Activated T-helper 1 cell treated with anti-CD3 and anti-CD28 coated beads, Interleukin-12 subunit alpha, Interleukin-12 subunit beta, Interleukin-2, Interleukin-4 antibody, amounts not matched to agents 30 ng/mL and 10 ng/mL and 1 ng/mL, durations not matched to agents 14 hours and 24 hours and 36 hours (primary cell): ENCODE measurements around the gene PPP3CA. TPM values are rescaled to one million over a fixed set of nuclear protein-coding genes. Genes with fewer than 3 reads are reported as not detected.
"Not testable (repeated sequence)": the region's sequence is repeated elsewhere in the genome, so short reads cannot be mapped to it uniquely, and the experiment has no call there.

ENCODE experiments used
- DNase-seq: peaks from one replicate; pipeline ENCODE4 v3.0.0; 2021; ENCODE audit warnings: low spot score
- H3K27ac Mint-ChIP-seq: one replicate; pipeline ENCODE4 v1.8.0; 2021; ENCODE audit warnings: mild to moderate bottlenecking, mixed read lengths
- H3K27me3 Mint-ChIP-seq: one replicate; pipeline ENCODE4 v1.8.0; 2022; ENCODE audit warnings: mild to moderate bottlenecking, moderate library complexity, mixed read lengths; ENCODE audit not compliant: insufficient read depth
- H3K36me3 Mint-ChIP-seq: one replicate; pipeline ENCODE4 v1.8.0; 2021; ENCODE audit warnings: low read depth, mixed read lengths
- H3K4me1 Mint-ChIP-seq: one replicate; pipeline ENCODE4 v1.8.0; 2021; ENCODE audit warnings: low read depth, mixed read lengths
- H3K4me3 Mint-ChIP-seq: one replicate; pipeline ENCODE4 v1.8.0; 2021; ENCODE audit warnings: mild to moderate bottlenecking, moderate library complexity, mixed read lengths
- H3K9me3 Mint-ChIP-seq: one replicate; pipeline ENCODE4 v1.8.0; 2021; ENCODE audit warnings: mixed read lengths
- intact Hi-C: fragments of 100-400 bp; cut with micrococcal nuclease; formaldehyde crosslinking; loops from one replicate; pipeline ENCODE4 v1.15.1; 2024
- total RNA-seq: library from RNA; stranded (reverse); gene quantifications from 2 replicates; pipeline ENCODE4 v1.2.3, GENCODE V29; 2022

The PPP3CA gene
- total RNA-seq, 1 donor from 2014 or later: 11.3 TPM

DNA sequence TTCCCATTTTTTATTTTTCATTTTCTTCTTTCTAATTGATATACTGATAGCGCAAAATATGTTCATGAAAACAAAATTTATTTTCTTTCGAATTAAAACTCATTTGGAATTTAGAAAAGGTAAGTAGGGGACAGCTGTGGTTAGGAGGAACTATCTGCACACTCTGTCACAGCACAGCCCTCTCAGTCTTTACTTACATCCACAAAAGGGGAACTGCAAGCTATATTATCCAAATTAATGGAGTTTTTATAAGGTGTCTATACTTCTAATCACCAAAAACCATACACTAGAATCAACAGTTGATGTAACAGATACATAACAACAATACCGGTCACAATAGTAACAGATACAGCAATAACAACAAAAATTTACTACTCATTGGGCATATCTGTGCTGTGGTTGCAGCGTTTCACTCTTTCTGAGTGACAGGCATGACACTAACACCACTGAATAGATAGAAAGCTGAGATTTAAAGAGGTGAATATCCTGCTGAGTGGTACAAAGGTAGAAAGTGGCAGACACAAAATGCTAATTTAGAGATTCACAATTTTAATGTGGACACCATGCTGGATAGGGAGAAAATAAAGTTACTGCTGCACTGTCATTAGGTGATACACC is 160.7 kb downstream of the PPP3CA start:
- H3K27me3 Mint-ChIP-seq: no peaks in the 10 kb centered on the region
- no peak overlapping the region for H3K27ac Mint-ChIP-seq
- peaks cover 12% of the 10 kb centered on the region for H3K36me3 Mint-ChIP-seq
- no peak for DNase-seq
- H3K4me3 Mint-ChIP-seq: no peak overlapping the region
- H3K9me3 Mint-ChIP-seq: peaks cover 12% of the 10 kb centered on the region
- intact Hi-C loops: no loop called here
- no peaks in the 10 kb centered on the region for H3K4me1 Mint-ChIP-seq

DNA sequence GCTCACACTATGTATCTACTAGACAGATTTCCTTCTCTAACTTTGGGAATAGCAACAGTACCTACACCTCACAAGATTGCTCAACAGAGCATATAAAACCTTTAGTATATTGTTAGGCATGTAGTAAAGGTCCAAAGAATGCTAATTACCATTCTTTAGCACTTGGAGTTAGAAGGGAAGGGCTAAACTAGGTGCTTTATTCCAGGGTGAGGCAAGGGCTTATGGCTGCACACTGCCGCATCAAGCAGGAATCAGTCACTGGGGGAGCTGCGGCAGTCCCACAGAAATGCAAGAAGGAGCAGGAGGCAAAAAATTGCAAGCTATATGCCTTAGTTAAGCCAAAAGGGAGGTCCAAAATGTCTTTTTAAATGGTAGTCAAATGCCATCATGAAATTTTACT is 162.7 kb downstream of the PPP3CA start:
- no peak overlapping the region for H3K27ac Mint-ChIP-seq
- intact Hi-C loops: no loop called here
- peaks cover 12% of the 10 kb centered on the region for H3K36me3 Mint-ChIP-seq
- H3K27me3 Mint-ChIP-seq: no peaks in the 10 kb centered on the region
- H3K4me1 Mint-ChIP-seq: no peaks in the 10 kb centered on the region
- H3K4me3 Mint-ChIP-seq: no peak overlapping the region
- H3K9me3 Mint-ChIP-seq: peaks cover 12% of the 10 kb centered on the region
- no peak for DNase-seq

DNA sequence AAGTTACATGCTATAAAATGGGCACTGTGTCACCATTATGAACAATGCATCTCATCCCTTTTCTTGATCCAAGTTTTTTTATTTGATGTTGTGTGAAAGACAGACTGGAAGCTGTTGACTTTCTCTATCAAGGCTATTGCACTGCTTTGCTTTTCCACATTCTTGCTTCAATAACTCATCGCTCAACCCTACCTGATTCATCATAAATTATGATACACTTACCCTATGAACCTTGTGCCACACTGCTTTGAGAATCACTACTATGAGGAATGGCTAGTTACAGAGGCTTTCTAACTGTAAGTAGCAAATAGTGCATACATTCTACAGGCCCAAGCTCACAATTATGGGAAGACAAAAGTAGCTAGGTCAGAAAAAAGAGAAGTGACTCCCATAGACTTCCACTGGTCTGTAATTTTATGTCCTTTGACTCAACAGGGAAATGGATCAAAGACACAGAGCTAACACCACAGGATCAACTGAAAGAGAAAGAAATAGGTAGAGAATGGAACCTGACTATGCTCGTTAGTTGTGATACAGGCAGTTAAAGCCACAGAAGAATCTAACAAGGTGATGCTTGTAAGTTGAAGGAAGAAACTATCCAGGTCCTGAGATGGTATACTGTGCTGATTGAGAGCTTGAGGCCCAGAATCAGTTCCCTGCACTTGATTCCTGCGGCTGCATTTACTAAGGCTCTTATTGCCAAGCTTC is 163.5 kb downstream of the PPP3CA start:
- no peaks in the 10 kb centered on the region for H3K27me3 Mint-ChIP-seq
- intact Hi-C loops: no loop called here
- H3K4me3 Mint-ChIP-seq: no peak overlapping the region
- H3K36me3 Mint-ChIP-seq: peaks cover 12% of the 10 kb centered on the region
- peaks cover 12% of the 10 kb centered on the region for H3K9me3 Mint-ChIP-seq
- DNase-seq: no peak
- H3K4me1 Mint-ChIP-seq: no peaks in the 10 kb centered on the region
- H3K27ac Mint-ChIP-seq: no peak overlapping the region

DNA sequence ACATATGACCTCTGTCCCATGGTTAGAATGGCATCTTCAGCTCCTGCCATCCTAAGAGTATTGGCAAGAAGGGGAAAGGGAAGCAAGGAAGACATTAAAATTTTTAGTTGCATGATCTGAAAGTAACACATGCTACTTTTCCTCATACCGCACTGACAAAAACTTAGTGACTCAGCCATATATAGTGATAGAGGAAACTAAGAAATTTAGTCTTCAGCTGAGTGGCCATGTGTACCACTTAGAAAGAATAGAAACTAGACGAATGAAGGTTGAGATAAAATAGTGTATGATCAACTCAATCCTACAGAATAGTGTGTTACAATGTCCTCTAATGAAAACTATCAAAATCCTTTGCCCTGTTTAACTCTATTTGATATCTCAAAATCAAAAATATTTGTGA is 164.1 kb downstream of the PPP3CA start:
- Mint-ChIP-seq H3K4me1 (no peaks in the 10 kb centered on the region), H3K36me3 (peaks cover 12% of the 10 kb centered on the region), H3K9me3 (peaks cover 12% of the 10 kb centered on the region), H3K27ac (no peak overlapping the region), H3K27me3 (no peaks in the 10 kb centered on the region), H3K4me3 (no peak overlapping the region)
- intact Hi-C loops: no loop called here
- DNase-seq: no peak

DNA sequence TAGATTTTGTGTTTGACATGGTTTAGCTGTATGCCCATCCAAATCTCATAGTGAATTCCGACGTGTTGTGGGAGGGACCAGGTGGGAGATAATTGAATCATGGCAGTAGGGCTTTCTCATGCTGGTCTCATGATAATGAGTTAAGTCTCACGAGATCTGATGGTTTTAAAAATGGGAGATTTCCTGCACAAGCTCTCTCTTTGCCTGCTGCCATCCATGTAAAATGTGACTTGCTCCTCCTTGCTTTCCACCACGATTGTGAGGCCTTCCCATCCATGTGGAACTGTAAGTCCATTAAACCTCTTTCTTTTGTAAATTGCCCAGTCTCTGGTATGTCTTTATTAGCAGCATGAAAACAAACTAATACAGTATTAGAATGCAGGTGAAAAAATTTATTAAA is 164.6 kb downstream of the PPP3CA start:
- H3K4me1 Mint-ChIP-seq, DNase-seq, H3K4me3 Mint-ChIP-seq, H3K27me3 Mint-ChIP-seq, intact Hi-C loops, H3K27ac Mint-ChIP-seq: not testable (repeated sequence)
- peaks cover 12% of the 10 kb centered on the region for H3K36me3 Mint-ChIP-seq
- peaks cover 12% of the 10 kb centered on the region for H3K9me3 Mint-ChIP-seq

DNA sequence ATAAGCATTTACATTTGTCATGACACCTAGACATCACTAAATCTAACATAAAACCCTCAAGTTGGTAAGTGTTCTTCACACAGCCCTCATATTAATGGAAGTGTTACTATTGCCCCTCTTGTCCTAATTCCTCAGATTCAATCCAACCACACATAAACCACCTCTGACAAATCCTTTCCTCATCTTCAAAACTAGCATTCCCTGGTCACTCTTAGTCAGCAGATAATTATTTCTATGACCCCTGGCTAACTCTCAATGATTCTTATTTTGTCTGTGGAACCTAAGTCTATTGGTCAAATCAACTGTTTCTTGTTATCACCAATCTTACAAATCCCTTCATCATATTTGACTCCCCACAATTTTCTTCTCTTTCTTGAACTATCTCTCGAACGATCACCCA is 168.6 kb downstream of the PPP3CA start:
- no peaks in the 10 kb centered on the region for H3K27me3 Mint-ChIP-seq

DNA sequence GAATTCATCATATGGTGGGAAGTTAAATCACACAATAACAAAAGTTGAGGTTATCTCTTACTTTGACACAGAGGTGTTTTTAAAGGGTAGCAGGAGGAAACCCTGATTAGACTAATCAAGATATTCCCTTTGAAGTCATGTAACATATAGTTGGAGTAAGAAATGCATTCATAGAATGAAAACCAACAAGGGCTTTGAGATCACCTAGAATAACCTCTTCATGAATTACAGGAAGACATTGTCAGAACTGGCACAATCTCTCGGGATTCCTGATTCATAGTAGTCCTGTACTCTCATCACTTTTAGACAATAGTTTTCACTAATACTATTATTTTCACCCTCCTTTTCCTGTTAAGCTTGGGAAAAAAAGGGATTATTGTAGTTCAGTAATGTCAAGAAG is 170.2 kb downstream of the PPP3CA start:
- peaks cover 22% of the 10 kb centered on the region for H3K4me1 Mint-ChIP-seq
- H3K27ac Mint-ChIP-seq: no peak overlapping the region
- H3K36me3 Mint-ChIP-seq: peaks cover 2% of the 10 kb centered on the region
- no peaks in the 10 kb centered on the region for H3K27me3 Mint-ChIP-seq
- H3K4me3 Mint-ChIP-seq: no peak overlapping the region
- no peak for DNase-seq
- intact Hi-C loops: loop anchor here (10.0 kb wide), 1 partner anchor 828 kb away; no protein-coding TSS in a partner anchor
- peaks cover 3% of the 10 kb centered on the region for H3K9me3 Mint-ChIP-seq

More for the DNA sequence above, 168.6 kb downstream of the PPP3CA start:
- no peak for DNase-seq
- H3K4me1 Mint-ChIP-seq: peaks cover 22% of the 10 kb centered on the region
- H3K27ac Mint-ChIP-seq: no peak overlapping the region
- intact Hi-C loops: loop anchor here (10.0 kb wide), 1 partner anchor 826 kb away; no protein-coding TSS in a partner anchor
- H3K4me3 Mint-ChIP-seq: no peak overlapping the region
- peaks cover 12% of the 10 kb centered on the region for H3K9me3 Mint-ChIP-seq
- H3K36me3 Mint-ChIP-seq: peaks cover 9% of the 10 kb centered on the region

DNA sequence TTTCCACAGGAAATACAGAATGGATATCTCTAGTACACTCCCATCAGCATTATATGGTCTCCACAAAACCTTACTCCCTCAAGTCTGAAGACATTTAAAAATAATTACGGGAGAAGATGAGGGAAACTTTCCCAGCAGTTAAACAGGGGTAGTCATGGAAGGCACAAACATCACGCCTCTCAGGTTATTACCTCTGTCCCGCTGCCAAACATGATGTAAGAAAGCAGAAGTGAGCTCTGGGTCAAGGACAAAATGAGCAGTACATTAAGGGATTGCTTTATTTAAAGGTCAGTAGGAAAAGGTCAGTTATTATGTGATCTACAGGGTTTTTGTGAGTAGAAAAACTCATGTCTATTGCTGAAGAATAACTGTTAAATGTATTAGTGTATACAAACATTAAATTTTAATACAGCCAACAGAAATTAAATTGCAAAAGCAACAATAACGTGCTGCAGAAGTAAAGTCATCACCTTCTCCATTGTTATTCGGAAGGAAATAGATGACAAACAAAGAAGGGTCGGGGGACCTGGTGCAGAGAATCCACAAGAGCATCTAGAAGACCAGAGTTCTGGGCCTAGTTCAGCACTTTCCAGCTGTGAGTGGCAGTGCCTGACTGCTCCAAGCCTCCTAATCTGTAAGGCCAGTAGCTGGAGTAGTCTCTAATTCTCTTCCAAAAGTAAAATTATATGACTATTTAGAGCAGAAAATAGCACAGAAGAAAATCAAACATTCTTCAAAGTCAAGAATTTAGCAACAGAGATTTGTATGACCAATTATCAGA is 171.2 kb downstream of the PPP3CA start:
- Mint-ChIP-seq H3K36me3 (no peaks in the 10 kb centered on the region), H3K27me3 (no peaks in the 10 kb centered on the region), H3K4me1 (peaks cover 22% of the 10 kb centered on the region), H3K4me3 (no peak overlapping the region), H3K9me3 (no peaks in the 10 kb centered on the region), H3K27ac (no peak overlapping the region)
- DNase-seq: no peak
- intact Hi-C loops: loop anchor here (10.0 kb wide), 1 partner anchor 829 kb away; no protein-coding TSS in a partner anchor

DNA sequence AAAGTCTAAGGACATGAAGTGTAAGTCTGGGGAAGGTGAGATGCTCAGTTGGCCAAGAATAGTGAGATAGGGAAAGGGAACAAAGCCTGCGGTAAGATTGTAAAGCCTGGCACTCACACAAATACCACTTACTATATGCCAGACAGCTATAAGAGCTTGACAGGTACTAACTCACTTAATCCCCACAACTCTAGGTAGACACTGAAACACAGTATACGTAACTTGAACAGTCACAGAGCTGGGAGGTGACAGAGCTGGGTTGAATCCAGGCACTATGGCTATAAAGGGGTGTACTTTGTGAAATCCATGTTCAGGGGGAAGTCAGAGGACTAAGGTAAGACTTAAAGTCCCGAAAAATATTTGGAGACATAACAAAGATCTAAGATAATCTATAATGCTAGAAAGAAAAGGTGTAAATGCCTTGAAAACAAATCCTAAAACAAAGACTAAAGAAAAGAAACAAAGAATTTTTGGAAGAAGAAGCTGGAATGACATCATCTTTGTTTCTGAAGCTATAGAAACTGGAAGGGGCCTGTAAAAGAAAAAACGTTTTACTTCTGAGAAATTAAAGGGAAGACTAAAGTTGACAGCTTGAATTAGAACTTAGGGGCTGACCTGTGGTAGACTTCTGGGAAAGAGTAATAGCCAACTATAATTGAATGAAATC is 172.5 kb downstream of the PPP3CA start:
- peaks cover 4% of the 10 kb centered on the region for H3K27me3 Mint-ChIP-seq
- H3K9me3 Mint-ChIP-seq: no peaks in the 10 kb centered on the region
- no peaks in the 10 kb centered on the region for H3K36me3 Mint-ChIP-seq
- no peak overlapping the region for H3K4me3 Mint-ChIP-seq
- intact Hi-C loops: loop anchor here (10.0 kb wide), 1 partner anchor 830 kb away; no protein-coding TSS in a partner anchor
- H3K27ac Mint-ChIP-seq: no peak overlapping the region
- H3K4me1 Mint-ChIP-seq: peaks cover 22% of the 10 kb centered on the region
- no peak for DNase-seq

DNA sequence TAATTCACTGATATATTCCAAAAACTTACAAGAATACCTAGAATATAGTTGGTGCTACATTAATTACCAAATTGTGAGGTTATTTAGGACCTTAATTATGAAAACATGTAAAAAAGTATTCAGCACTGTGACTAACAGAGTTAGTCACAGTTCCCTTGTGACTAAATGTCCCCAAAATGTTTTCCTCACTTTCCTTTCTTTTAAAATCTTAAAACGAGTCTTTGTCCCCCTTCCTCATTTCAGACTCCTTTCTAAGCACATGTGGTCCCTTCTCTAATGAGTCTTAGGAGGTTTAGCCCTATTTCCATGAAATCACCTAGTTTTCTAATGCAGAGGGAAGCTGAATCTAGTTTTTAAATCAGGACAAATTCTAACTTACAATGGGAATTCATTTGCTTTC is 175.0 kb downstream of the PPP3CA start:
- H3K36me3 Mint-ChIP-seq: no peaks in the 10 kb centered on the region
- H3K27me3 Mint-ChIP-seq: peaks cover 4% of the 10 kb centered on the region
- H3K4me3 Mint-ChIP-seq: no peak overlapping the region
- H3K27ac Mint-ChIP-seq: no peak overlapping the region
- peaks cover 21% of the 10 kb centered on the region for H3K4me1 Mint-ChIP-seq
- no peak for DNase-seq
- intact Hi-C loops: loop anchor here (10.0 kb wide), 1 partner anchor 832 kb away; no protein-coding TSS in a partner anchor
- H3K9me3 Mint-ChIP-seq: no peaks in the 10 kb centered on the region

DNA sequence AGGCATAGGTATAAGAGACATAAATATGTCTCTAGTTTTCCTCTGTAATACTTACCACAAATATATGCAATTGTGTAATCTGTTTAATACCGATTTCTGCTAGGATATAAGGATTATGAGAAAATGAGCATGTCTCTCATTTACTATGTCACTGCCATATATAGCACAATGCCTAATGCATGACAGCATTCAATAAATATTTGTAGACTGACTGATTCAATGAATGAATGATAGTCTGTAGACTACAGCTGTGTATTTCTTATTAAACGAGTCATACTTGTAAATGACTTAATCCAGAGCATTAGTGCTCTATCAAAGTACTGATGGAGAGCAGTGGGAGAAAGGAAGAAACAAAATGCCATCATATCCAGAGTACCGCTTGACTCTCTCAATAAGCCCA is 175.6 kb downstream of the PPP3CA start:
- H3K36me3 Mint-ChIP-seq: no peaks in the 10 kb centered on the region
- no peak overlapping the region for H3K27ac Mint-ChIP-seq
- peaks cover 4% of the 10 kb centered on the region for H3K27me3 Mint-ChIP-seq
- intact Hi-C loops: loop anchor here (10.0 kb wide), 1 partner anchor 833 kb away; no protein-coding TSS in a partner anchor
- H3K9me3 Mint-ChIP-seq: no peaks in the 10 kb centered on the region
- peaks cover 17% of the 10 kb centered on the region for H3K4me1 Mint-ChIP-seq
- no peak for DNase-seq
- H3K4me3 Mint-ChIP-seq: no peak overlapping the region
